HG03280 (cell line): ENCODE data around the gene UBE2Z.

Source experiments
- ATAC-seq: cut with Tn5 transposase; IDR thresholded peaks from one replicate; pipeline ENCODE4 v1.9.1; 2021; ENCODE audit warnings: mild to moderate bottlenecking, moderate library complexity; ENCODE audit not compliant: unreplicated experiment

Gene UBE2Z

DNA sequence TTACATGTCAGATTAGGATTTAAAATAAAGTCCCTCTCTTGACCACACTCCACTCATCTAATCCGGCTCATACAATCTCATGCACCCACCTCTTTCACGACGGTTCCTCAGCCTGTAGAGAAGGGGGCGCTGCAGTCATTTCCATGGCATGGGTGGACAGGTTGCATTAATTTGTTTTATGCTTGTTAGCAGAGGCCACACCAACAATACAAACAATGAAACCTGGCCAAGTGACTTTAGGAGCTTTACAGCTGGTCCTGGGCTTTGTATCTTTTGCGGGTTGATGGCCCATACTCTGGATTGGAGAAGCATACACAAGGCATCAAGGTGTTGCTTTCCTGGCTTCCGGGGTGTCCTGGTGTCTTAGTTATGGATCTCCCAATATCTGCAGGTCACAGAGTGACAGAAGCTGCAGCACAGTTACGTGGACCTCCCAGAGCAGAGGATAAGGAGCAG is 46.1 kb downstream of the UBE2Z start:
- ATAC-seq: no peak

DNA sequence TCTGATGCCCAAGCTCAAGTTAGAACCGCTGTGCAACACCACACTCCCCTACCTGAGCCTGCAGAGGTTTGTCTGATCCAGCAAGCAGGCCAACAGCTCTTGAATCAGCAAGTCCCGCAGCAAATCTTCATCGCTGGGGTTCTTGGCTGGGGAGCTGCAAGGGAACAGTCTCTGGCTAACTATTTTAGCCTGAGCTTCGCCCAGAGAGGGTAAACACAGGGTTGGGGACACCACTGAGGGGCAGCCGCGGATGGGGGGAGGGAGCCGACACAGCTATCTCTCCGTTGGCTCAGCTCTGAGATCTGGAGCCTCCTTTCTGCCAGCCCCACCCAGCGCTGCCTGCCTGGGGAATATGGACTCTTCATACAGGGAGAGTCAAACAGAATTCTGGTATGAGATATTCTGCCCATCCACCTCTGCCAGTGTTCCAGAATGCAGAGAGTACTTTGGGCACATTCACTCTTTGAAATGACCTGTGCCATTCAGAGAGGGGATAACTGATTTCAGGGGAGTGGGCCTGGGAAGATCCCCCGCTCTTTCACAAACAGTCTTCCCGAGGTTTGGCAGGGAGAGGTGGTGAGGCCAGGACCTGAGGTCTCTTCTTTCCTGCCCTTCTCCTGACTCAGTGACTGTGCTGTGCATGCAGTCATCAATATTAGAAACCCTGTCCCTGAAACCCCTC is 52.8 kb downstream of the UBE2Z start:
- no peak for ATAC-seq

DNA sequence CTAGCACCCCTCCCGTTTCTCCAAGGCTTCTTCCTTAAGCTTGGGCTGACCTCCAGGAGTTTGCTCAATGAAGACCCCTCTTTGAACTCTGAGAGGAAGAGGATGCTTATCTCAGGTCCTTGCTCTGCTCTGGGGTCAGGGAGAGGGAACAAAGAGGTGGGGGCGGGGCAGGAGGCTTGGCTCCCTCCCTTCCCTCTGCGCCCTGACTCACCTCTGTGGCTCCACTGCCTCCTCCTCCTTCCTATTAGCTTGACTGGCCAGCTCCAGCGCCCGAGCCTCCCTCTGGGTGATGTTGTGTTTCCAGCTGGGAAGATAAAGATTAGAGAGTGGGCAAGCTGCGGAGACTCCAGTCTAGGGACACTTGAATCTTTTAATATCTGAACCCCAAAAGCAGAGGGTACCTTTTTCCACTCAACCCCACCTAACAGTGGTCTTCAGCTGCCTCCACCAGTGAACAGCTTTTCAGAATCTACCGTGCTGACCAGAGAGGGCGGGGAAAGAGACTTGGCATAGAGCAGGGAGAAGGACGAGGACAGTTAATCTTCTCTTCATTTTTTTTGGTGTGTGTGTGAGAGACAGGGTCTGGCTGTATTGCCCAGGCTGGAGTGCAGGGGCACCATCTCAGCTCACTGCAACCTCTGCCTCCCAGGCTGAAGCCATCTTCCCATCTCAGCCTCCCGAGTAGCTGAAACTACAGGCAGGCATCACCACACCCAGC is 53.5 kb downstream of the UBE2Z start:
- ATAC-seq: no peak

DNA sequence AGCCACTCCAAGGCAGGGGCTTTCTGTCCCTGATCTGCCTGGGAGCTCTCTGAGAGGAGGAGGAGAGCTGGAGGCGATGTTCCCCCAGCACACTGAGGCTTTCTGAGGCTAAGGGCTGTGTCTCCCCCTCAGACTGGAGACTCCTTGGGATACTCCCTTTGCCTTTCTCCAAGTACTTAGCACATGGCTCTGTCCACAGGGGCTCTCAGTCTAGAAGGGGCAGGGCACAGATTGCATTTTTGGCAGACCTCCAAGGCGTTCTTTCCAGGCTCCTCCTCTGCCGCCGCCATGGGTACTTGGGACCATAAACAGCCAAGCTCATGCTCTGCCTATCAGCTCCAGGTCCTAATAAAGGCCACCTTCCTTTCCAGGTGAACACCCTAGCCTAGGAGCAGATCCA is 62.0 kb downstream of the UBE2Z start:
- no peak for ATAC-seq

DNA sequence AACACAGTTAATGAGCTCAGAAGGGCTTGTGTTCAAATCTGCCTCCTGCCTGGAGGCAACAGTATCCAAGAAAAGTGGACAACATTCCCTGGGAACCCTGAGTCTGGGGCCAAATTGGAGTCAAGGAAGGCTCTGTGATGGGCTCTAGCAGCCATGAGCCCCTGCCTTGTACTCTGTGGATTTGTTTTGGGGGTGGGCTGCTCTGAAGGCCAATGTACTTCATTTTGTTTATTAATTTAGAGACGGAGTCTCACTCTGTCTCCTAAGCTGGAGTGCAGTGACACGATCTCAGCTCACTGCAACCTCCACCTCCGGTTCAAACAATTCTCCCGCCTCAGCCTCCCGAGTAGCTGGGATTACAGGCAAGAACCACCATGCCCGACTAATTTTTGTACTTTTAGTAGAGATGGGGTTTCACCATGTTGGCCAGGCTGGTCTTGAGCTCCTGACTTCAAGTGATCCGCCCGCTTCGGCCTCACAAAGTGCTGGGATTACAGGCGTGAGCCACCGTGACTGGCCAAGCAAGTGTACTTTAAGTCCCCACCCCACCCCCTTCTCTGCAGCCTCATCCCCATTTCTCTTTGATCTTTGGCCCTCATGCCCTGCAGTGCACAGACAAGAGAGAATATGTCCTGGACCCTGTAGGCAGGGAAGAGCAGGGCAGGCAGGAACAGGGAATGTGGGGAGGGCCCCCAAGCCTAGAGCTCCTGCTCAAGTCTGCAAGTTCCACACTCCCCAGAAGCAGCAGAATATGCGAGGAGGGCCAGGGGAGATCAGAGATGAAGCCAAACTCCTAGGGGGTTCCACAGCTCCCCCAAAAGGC is 62.9 kb downstream of the UBE2Z start:
- no peak for ATAC-seq

DNA sequence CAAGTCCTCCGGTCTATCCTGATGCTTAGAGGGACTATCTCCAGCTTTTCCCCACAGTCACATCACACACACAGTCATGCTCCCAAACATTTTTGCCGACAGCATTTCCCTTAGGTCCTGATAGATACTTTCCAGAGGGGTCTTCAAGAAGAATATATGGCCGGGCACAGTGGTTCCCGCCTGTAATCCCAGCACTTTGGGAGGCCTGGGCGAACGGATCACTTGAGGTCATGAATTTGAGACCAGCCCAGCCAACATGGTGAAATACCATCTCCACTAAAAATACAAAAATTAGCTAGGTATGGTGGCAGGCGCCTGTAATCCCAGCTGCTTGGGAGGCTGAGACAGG is 64.5 kb downstream of the UBE2Z start:
- ATAC-seq: no peak

DNA sequence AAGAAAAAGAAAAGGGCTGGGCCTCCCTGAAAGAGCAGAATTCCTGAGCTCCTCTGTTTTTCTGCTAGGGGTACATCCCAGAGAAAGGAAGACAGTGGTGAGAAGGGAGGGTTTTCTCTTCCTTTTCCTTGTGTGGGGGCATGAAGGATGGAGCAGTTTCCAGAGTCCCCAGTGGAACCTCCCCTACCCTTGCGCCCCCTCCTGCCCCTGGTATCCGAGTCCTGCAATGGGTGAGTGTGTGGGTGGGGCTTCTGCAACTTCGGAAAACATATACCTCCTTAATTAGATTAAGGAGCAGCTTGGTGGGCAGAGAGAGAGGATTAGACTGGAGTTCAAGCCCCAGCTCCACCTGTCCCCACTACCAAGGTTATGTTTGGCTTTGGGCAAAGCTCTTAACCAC is 65.6 kb downstream of the UBE2Z start:
- no peak for ATAC-seq
